ENCODE results near the gene IQUB.

Gene IQUB

DNA sequence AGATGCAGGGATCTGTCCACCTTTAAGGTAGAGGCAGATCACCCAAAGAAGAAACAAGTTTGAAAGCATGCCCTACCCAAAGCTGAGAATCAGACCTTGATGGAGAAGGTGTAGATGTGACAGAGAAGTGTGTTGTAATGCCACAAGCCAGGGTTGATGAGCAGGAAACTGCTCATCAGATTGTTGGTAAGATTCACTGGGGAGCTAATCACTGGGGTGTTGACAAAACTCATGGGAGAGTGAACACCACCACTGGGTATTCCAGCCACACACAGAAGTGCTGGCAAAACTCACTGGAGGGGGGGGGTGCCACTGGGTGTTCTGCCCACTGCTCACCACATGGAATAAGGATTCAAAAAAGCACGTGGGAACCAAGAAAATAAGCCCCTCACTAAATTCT, 95.2 kb downstream of the IQUB start:
- no peak overlapping the region for H3K4me3 ChIP-seq (ENCODE audit: low read depth, low read length)
- no peak for DNase-seq (ENCODE audit: low read depth)
- TF ChIP-seq, protein P1, sequence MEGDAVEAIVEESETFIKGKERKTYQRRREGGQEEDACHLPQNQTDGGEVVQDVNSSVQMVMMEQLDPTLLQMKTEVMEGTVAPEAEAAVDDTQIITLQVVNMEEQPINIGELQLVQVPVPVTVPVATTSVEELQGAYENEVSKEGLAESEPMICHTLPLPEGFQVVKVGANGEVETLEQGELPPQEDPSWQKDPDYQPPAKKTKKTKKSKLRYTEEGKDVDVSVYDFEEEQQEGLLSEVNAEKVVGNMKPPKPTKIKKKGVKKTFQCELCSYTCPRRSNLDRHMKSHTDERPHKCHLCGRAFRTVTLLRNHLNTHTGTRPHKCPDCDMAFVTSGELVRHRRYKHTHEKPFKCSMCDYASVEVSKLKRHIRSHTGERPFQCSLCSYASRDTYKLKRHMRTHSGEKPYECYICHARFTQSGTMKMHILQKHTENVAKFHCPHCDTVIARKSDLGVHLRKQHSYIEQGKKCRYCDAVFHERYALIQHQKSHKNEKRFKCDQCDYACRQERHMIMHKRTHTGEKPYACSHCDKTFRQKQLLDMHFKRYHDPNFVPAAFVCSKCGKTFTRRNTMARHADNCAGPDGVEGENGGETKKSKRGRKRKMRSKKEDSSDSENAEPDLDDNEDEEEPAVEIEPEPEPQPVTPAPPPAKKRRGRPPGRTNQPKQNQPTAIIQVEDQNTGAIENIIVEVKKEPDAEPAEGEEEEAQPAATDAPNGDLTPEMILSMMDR (IDR thresholded peaks at IDR 0.05; ENCODE audit: low read depth, low read length) = no peak
- no peak for TF ChIP-seq MYC (IDR thresholded peaks at IDR 0.05; ENCODE audit: low read depth, low read length)
- TF ChIP-seq, protein P2, sequence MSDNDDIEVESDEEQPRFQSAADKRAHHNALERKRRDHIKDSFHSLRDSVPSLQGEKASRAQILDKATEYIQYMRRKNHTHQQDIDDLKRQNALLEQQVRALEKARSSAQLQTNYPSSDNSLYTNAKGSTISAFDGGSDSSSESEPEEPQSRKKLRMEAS (IDR thresholded peaks at IDR 0.05; ENCODE audit: low read depth, low read length) = no peak
- no peak for TF ChIP-seq POLR2A (IDR thresholded peaks at IDR 0.05; ENCODE audit: extremely low read depth, insufficient read length)

DNA sequence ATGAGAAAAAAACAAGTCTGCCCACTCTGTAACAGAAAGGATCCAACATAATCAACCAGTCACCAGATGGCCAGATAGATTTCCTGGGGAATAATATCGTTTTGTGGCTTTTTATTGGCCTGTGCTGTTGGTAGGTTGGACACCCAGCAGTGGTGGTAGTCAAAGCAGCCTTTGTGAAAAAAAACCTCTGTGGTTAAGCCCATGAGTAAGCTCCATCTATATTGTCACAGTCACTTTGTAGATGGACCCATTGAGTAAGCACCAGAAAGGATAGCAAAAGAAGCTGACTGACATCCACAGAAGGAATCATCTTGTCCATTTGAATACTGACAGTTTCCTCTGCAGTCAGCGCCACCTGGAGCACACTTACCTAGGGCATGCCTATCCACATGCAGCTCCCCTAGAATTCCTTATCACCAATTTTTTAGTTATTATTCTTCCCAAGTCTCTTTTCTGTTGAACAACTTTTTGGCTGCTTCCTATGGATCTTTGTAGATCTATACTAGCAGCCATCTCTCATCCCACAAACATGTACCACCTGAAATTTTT, 96.9 kb downstream of the IQUB start:
- TF ChIP-seq, protein P2 (IDR thresholded peaks at IDR 0.05; ENCODE audit: low read depth, low read length) = no peak
- TF ChIP-seq MYC (IDR thresholded peaks at IDR 0.05; ENCODE audit: low read depth, low read length) (no peak), POLR2A (IDR thresholded peaks at IDR 0.05; ENCODE audit: extremely low read depth, insufficient read length) (no peak)
- TF ChIP-seq, protein P1 (IDR thresholded peaks at IDR 0.05; ENCODE audit: low read depth, low read length) = no peak
- DNase-seq (ENCODE audit: low read depth) = peak; percentile 12
- no peak overlapping the region for H3K4me3 ChIP-seq (ENCODE audit: low read depth, low read length)

DNA sequence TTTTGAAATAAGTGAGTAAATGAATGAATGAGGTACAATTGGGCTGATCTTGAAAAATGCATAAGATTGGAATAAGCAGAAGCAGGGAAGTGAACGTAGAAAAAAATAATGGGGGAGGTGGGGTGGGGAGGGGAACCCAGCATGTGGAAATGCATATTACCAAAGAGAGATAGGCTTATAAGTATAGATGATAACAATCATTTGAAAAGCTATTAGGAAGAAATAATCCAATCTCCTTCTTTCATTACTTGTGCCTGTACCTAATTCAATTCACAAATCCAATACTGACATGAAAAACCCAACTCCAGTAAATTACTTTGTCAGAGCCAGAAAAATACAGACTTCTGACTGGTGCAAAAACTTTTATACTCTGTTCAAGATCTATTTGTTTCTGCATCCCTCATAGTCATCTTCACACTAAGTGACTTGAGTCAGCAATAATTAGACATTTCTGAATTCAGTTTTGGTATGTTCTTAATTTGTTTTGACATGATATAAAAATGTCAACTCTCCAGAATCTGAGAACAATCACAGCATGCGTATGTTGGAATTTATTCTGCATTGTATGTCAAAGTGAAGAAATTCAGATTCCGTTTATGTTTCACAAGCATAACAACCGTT, 99.2 kb downstream of the IQUB start:
- no peak for DNase-seq (ENCODE audit: low read depth)
- no peak for TF ChIP-seq POLR2A (IDR thresholded peaks at IDR 0.05; ENCODE audit: extremely low read depth, insufficient read length)
- no peak for TF ChIP-seq MYC (IDR thresholded peaks at IDR 0.05; ENCODE audit: low read depth, low read length)
- TF ChIP-seq, protein P2 (IDR thresholded peaks at IDR 0.05; ENCODE audit: low read depth, low read length) = no peak
- TF ChIP-seq, protein P1 (IDR thresholded peaks at IDR 0.05; ENCODE audit: low read depth, low read length) = no peak
- no peak overlapping the region for H3K4me3 ChIP-seq (ENCODE audit: low read depth, low read length)

DNA sequence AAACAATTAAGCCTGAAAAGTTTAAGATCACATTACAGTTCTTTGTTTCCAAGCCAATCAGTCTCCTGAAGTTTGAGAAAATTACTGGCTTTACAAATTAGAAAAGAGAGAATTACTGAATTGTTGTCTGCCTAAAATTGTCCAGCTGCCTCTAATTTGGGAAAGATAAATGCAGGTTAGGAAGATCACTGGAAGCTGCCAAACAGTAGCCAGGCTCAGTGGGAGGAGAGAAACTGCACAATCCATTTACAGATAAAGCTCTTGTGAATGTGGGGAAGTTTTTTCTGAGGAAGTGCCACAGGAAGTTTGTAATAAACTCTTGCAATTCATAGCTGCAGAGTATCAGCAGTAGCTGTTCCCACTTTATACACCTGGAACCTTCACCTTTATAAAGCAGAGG, 100.7 kb downstream of the IQUB start:
- DNase-seq (ENCODE audit: low read depth) = no peak
- TF ChIP-seq, protein P2 (IDR thresholded peaks at IDR 0.05; ENCODE audit: low read depth, low read length) = no peak
- TF ChIP-seq POLR2A (IDR thresholded peaks at IDR 0.05; ENCODE audit: extremely low read depth, insufficient read length) = no peak
- TF ChIP-seq, protein P1 (IDR thresholded peaks at IDR 0.05; ENCODE audit: low read depth, low read length) = no peak
- no peak for TF ChIP-seq MYC (IDR thresholded peaks at IDR 0.05; ENCODE audit: low read depth, low read length)
- H3K4me3 ChIP-seq (ENCODE audit: low read depth, low read length) = no peak overlapping the region

DNA sequence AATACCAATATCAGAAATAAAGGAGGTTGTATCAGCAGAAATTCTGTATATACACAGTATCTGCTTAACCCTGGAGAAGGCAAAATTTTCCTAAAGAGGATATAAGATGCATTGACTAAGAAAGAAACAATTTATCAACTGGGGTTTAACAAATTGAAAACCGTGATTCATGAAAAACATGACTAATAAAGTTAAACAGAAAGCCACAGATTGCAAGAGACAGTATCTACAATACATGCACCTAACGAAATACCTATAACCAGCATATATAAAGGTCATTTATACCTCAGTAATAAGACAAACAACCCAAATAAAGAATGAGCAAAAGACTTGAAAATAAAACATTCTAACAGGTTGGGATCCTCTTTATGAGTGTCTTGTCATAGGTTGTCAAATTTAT, 101.8 kb downstream of the IQUB start:
- no peak for TF ChIP-seq MYC (IDR thresholded peaks at IDR 0.05; ENCODE audit: low read depth, low read length)
- TF ChIP-seq, protein P2 (IDR thresholded peaks at IDR 0.05; ENCODE audit: low read depth, low read length) = no peak
- no peak overlapping the region for H3K4me3 ChIP-seq (ENCODE audit: low read depth, low read length)
- DNase-seq (ENCODE audit: low read depth) = no peak

DNA sequence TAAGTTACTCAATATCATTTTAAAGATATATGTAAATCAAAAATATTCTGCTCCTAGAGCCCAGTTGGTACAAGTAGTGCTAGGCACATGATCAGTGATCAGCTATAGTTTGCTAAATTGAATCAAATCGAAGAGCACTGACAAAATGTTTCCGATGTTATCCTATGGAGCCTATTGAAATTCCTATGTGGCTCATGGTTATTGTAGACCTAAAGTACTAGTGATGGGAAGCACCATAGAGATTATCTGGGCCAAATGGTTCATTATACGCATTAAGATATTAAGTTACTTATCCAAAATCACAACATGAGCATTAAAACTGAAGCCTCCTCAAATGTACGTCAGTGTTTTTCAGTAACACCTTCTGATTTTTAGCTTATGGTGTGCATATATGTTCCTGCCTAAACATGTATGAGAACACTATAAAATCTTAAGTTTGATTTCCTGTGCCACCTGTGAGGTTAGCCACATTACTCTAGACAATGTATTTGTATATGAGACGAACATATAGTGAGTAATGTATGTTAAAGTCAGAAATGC, 103.2 kb downstream of the IQUB start:
- no peak for DNase-seq (ENCODE audit: low read depth)
- no peak for TF ChIP-seq MYC (IDR thresholded peaks at IDR 0.05; ENCODE audit: low read depth, low read length)
- TF ChIP-seq, protein P1 (IDR thresholded peaks at IDR 0.05; ENCODE audit: low read depth, low read length) = no peak
- TF ChIP-seq POLR2A (IDR thresholded peaks at IDR 0.05; ENCODE audit: extremely low read depth, insufficient read length) = no peak
- TF ChIP-seq, protein P2 (IDR thresholded peaks at IDR 0.05; ENCODE audit: low read depth, low read length) = no peak
- no peak overlapping the region for H3K4me3 ChIP-seq (ENCODE audit: low read depth, low read length)
